Hematopoietic multipotent progenitor cell treated with erythropoietin and hydrocortisone succinate and interleukin-3 and kit ligand, for 8 days (in vitro differentiated cells): ENCODE measurements around the gene EYA2.

Experiments used
- DNase-seq: peaks from one replicate; pipeline ENCODE4 v3.0.0-alpha.2; 2015

EYA2 gene

DNA sequence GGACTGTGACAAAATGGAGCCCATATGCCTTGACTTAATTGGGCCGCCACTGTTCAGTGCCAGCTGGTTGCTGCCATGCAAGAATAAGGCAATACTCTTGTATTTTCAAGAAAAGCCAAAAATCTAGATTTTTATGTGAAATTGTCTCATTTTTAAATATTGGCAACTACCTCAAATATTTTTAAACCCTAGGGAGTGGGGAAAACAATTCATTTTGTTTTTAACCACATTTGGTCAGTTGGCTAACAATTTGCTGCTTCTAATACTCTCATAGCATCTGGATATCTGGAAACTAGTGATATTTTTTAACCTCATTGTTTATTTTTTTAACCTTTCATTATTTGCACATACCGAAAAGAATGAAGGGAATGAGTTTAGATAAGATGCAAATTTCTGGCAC is 91.0 kb downstream of the EYA2 start:
- DNase-seq: no peak

DNA sequence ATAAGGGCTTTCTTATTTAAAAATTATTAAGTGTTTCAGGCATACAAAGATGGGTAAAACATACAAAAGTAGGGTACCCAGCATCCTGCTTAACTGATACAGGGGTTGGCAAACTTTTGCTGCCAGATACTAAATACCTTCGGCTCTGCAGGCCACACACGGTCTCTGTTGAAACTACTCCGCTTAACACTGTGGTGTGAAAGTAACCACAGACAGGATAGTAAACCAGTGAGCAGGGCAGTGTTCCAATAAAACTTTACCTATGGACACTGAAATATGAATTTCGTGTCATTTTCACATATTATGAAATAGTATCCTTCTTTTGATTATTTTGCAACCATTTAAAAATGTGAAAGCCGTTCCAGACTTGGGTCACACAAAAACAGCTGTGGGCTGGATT is 92.4 kb downstream of the EYA2 start:
- DNase-seq: no peak

DNA sequence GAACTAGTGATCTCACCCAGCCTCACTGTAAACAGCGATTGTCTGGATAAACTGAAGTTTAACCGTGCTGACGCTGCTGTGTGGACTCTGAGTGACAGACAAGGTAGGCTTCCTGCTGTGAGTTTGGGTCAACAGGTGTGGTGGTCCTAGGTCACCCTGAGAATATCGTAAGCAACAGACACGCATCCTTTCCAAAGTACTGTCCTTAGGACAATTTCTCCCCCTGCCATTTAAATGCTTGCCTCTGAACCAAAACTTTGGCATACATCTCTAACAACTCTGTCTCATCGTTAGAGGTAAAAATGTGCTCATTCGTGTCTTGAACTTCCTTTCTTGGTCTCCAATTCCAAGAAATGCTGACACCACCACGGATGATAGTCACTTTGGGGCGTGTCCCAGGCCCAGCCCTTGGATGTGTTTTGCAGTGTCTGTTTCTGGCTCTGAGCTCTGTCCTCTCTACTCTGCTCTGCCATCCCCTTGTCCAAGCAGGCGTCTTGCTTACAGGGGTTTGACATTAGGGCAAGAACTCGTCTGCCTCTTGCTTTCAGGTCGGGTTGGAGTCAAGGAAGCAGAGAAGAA is 95.5 kb downstream of the EYA2 start:
- DNase-seq: peak; percentile 94

DNA sequence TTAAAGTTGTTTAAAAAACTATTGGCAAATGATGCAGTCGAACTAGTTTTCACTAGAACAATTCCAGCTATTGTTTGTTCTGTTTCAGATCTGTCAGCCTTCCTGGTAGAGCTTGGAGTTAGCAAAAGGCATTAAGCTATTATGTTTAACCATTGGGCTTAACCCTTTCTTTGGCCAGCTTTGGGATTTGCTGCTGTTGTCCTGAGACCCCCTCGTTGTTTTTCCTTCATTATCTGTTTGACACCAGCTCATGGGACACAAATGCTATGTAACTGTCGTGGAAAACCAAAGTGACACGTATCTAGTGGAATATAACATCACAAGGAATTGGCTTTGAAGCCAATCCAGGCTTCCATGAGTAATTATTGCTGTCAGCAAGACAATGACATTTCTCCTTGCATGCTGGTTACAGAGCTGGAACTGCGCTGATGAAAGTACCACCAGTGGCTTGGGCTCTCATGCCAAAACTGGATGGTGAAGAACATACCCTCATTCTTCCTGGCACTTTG is 96.0 kb downstream of the EYA2 start:
- no peak for DNase-seq

DNA sequence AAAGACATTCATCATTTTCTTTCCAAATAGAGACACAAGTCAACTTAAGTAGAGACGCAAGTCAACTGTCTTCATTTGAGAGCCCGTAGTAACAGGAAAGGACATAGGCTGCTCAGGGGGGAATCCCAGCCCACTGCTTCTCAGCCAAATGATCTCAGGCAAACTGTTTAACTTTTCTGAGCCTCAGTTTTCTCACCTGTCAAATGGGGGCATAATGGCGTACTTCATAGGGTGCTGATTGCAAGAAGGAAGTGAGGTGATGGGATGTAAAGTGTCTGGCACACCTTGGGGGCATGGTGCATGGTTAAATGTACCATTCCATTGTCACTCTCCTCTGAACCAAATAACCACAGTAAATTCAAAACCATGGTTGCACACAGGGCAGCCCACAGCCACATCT is 96.5 kb downstream of the EYA2 start:
- DNase-seq: no peak

DNA sequence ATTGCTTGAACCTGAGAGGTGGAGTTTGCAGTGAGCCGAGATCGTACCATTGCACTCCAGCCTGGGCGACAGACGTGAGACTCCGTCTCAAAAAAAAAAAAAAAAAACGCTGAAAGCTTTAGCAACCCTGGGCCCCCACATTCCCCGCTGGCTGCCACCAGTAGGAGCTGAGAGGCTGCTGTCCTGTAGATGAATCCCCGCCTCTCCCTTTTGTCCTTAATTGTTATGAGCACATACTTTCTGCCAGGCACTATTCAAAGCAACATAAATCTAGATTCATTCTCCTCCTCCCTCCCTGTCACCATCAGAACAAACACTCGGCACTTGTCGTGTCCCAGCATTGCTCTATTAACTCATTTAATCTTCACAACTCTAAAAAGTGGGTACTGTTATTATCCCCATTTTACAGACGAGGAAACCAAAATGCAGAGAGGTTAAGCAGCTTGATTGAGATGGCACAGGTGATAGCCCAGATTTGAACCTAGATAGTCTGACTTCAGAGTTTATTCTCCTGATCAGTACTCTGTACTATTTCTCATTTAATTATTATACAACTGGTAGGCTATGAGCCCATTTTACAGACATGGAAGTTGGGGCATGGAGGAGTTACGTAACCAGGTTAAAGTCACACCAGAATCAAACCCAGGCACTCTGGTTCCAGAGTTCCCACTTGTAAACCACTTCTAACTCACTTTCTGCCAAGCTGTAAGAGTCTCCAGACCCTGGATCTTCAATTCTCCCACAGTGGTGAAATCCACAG is 97.4 kb downstream of the EYA2 start:
- DNase-seq: no peak

DNA sequence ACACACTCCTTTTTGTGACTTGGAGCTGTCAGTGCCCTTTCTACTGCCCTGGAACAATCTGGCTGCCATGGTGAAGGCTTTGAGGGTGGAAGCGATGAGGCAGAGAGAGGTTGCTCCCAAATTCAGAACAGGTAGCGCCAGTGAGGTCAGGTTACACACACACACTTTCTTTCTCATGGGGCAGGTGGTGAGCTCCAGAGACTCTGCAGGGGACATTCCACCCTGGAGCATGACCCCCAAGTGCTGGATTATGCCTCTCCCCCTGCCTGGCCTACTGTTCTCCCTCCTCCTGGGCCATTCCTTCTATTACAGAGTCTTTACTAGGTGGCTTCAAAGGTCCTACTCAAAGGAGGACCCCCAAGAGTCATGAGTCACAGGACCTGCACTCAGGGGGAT is 98.0 kb downstream of the EYA2 start:
- no peak for DNase-seq

DNA sequence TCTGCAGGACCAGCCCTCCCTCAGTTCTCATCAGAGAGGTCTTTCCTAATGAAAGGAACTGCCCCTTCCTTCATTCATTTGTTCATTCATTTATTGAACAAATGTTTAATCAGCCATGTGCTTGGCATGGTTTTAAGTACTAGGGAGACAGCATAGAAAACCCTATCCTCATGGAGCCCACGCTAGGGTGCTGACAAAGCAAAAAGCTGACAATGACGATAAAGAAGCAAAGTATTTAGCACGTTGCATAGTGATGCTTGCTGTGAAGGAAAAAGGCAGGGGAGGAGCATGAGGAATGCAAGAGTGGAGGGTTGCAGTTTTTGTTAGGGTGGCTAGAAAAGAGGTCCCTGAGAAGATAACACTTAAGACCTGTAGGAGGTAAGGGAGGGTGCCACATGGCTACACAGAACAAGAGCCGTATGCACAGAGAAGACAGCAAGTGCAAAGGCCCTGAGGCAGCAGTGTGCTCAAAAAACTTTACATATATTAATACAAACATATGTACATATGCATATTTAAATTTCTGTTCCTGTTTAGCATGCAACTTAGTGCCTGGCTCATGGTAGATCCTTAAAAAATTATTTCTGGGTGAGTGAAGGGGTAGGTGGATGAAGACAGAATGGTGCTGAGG is 98.9 kb downstream of the EYA2 start:
- DNase-seq: no peak

DNA sequence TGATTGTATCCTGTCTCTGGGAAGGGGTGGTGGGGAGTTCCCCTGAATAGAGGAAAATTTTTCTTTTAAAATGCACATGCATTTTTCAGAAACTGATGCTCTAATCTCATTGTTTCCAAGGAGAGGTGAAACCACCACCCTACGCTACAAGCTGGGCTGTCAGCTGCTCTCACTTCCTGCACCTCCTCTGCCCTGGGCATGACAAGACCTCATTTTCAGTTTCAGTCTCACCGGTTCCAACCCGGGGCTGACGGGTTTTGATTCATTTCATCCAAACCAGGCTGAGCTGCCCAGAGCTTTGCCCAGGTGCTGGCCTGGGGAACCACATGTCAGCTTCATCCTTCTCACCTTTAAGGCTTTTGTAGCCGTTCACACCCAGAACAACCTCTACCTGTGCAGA is 99.7 kb downstream of the EYA2 start:
- DNase-seq: no peak

DNA sequence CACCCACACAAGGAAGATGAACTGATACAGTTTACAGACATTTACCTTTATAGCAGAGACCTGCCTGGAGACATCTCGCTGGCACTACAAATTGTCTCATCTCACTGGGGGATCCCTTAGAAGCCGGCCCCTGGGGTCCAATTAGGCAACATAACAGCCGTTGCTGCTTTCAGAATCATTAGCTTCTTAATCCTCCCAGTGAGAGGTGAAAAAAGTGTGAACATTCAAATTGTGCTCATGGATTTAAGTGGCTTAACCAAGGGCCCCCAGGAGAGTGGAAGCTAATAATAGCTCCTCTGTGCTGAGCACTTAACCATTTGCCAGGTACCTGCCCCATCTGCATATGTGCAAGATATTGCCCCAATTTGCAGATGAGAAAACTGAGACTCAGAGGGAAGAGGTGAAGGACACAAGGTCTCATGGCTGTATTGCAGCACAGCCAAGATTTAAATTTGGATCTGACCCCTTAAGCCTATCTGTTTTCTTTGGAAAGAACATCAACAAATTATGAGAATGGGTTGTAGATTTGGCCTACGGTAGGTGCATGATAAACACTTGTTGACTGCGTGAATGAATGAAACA is 101.0 kb downstream of the EYA2 start:
- no peak for DNase-seq

DNA sequence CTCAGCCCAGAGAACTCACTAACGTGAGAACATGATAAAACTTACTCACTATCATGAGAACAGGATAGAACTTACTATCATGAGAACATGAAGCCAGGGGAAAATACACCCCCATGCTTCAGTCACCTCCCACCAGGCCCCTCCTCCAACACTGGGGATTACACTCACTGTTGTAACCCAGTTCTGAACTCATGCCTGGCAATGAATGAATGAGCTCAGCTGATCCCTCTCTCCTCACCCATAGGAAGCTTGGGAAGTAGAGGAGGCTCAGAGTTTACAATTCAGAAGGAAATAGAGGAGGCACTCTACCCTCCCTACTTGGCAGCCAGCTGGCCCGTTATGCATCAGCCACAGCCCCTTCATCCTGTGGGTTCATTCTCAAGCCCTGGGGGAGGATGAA is 102.5 kb downstream of the EYA2 start:
- DNase-seq: no peak

DNA sequence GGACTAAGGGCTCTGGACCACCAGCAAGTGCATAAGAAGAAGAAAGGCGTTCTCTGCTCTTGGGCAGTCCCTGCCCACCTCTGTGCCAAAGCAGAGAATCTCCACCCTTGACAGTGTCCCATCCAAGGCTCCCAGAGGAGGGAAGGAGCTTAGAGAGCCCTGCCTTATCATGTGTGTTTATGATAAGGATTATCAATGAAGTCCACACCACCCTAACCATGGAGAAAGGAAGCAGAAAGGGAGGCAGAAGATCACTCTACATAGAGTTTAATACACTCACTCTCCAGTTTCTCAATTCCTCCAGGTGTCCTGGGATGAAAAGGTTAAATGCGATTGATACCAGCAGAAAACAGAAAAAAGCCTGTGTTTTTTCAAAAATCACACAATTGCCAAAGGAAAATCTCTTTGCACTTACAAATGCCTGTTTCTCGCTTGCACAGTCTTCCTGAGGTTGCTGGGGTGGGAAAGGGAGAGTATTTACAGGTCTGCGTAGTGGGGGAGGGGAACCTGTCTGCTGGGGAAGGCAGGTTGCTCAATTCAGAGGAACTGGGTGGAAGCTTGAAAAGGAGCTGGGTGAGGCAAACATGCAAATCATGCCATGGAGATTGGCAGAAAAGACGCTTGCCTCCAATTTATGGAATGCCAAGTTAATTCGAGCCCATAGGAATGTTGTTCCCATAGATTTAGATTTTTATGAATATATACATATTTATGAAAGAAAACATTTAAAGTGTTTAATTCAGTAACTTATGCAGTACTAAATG is 104.0 kb downstream of the EYA2 start:
- DNase-seq: peak; percentile 83

DNA sequence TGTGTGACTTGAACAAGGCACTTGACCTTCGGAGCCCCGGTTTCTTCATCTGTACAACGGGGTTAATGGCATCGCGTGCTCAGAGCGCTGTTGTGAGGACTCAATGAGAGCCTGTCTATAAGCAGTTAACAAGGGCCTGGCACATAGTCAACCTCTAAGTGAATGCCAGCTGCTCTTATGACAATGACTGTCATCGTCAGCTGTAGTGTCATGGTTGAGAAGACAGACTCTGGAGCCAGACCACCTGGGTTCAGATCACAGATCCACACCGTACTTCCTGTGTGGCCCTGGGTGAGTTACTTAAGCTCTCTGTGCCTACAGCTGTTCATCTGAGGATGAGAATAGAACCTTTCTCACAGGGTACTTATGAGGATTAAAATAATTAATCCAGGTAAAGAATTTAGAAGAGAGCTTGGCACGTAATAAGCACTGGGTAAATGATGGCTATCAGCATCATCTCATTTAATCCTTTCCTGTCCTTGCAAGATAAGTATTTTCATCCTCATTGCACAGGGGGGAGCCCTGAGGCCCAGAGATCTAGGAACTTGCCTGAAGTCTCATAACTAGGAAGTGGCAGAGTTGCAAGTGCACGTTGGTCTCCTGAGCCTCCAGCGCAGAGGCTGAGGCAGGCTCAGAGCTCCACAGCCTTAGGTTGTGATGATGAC is 105.3 kb downstream of the EYA2 start:
- peak; percentile 37 for DNase-seq

DNA sequence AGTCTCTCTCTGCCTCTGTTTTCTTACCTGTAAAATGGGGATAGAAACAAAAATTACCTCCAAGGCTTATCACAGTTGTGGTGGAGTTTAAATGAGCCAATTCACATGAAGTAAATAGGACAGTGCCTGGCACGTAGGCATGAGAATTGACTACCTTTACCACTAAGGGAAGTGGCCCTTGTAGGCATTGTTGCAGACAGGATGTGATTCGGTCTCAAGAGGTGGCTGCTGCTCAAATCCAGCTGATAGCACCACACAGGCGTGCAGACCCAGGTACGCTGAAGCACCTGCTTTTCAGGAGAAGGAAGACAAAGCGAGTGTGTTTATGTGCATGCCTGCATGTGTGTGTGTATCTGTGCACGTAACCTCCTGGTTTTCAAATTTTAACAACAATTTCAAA is 108.6 kb downstream of the EYA2 start:
- no peak for DNase-seq

DNA sequence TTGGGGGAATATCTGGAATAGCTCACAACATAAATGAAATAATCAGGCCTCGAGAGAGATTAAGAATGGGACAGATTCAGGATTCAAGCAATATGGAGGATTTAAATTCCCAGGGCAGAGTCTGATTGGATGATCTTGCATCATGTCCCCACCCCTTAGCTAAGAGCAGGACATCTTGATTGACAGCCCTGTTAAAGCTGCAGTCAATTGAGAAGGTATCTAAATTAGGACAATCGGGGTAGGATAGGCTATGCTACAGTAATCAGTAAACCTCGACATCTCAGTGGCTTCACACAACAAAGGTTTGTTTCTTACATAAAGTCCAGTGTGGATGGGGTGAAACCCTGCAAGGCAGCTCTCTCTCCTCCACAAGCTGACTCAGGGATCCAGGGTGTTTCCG is 109.5 kb downstream of the EYA2 start:
- DNase-seq: no peak

DNA sequence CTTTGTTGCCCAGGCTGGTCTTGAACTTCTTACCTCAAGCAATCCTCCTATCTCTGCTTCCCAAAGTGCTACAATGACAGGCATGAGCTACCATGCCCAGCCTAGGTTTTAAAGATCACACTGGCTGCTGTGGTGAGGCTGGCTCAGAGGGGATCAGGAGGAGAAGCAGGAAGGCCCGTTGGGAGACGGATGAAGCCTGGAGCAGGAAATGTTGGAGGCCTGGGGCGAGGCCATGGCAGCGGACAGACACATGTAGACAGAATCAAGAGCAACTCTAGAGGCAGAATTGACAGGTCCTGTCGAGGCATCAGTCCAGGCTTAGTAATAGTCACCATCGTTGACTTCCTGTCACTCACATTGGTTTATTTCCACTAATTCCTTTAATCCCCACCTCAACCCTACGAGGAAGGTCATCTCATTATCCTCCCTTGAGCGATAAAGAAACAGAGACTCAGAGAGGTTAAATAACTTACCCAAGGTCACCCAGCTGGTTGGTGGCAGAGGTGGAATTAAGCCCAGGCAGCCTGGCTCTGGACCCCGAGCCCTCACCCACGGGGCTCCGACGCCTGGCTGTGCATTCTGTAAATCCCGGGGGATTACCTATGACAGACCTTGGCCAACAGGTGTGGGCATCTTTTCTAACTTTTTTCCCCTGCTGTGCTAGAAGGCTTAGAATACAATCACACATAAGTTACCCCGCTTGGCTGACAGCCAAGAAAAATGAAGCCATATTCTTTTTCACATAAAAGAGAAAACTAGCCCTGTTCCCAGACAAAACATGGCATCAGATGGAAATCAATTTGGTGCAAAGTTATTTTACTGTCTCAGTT is 113.4 kb downstream of the EYA2 start:
- DNase-seq: no peak

DNA sequence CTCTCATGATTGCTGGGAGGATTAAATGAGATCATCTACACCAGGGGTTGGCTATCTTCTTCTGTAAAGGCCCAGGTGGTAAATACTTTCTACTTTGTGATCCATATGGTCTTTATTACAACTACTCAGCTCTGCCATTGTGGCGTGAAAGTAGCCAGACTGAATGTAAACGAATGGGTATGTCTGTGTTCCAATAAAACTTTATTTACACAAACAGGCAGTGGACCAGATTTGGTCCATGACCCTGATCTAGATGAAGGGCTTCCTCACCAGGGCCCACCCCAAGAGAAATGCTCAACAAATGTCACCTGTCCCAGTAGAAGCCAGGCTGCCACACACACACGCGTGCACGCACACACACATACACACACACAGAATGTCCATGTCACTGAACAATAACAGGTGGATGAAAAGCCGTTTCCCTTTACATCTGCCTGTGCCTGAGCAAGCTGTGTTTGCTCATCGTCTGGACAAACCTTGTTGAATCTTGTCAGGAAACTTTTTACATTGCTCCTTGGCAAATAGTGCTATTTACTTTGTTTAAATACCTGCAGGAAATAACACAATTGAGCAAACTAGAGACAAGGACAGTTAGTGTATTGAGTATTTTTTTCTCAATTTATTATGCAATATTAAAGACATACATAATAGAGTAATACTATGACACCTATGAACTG is 114.3 kb downstream of the EYA2 start:
- no peak for DNase-seq

DNA sequence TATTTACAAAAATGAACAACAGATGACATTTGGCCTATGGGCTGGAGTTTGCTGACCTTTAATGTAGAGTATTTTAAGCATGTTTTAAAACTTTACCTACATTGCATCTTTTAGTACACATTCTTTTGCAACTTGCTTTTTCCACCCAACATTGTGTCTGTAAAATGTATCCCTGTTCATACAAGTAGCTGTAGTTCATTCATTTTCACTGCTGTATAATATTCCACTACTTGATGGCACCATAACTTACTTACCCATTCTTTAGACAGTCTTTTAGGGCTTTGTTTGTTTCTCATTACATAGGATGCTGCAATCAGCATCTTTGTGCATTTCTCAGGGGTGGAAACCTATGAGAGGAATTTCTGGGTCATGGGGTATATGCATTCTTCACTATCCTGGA is 115.1 kb downstream of the EYA2 start:
- DNase-seq: no peak

DNA sequence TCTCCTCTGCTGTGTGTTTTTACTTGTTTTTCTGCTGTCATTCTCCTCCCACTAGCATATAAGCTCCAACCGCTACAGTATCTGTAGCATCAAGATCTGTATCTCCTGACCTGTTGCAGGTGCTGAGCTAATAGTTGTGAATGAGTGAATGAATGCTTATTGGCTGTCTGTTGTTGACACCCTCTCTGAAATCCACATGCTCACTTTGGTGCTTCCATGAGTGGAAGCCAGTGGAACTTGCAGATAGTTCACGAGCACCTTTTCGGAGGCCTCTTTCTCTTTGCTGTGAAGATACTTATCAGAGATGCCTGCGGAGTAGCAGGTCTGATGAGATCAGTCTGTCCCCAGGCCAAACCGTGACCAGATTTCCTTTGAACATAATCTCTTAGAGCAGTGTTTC is 117.3 kb downstream of the EYA2 start:
- no peak for DNase-seq

DNA sequence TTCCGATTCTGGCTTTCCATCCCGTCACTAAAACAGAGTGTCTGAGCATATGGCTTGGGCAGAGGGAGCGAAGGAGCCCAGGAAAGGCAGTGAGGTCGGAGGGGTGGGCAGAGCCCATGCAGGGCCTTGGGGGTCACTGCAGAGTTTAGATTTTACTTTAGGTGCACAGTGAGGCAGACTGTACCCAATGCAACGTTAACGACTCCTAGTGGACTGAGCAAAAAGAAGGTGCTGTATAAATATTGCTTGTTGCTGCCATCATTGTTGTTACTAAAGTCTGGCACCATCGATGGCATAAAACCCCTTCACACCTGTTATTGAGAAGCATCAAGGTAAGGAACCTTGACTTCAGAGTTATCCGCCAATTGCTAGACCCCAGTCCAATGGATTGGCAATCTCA is 119.0 kb downstream of the EYA2 start:
- DNase-seq: no peak

DNA sequence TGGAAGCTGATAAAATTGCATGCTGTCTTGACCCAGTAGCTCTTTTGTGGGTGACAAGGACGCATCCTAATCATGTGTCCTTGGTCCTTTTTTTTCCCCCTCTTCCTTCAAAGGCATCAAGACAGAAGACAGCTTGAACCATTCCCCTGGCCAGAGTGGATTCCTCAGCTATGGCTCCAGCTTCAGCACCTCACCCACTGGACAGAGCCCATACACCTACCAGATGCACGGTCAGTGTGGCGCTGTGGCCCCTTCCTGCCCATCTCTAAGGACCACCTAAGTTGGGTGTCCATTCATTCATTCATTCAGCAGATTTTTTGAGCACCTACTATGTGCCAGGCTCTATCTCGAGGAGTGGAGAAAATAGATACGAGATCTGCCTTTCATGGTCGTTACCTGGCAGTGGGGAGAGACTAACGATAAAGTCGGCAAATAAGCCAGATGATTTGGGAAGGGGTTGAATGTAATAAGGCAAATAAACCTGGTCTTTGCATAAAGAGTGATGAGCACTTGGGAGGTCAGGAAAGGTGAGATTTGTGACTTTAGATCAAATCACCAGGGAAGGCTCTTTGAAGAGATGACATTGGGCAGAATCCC is 121.5 kb downstream of the EYA2 start:
- DNase-seq: no peak
